ENCODE results near the gene AUH.

The AUH gene

GRCh38 chr9:91336786-91337185, 24.9 kb downstream of the AUH start:
- DNase-seq (ENCODE audit: low spot score): no peak

GRCh38 chr9:91334053-91334452, 27.7 kb downstream of the AUH start:
- no peak for DNase-seq (ENCODE audit: low spot score)

- DNase-seq (ENCODE audit: low spot score): no peak
Observed at GRCh38 chr9:91333551-91333950, 28.2 kb downstream of the AUH start.

DNA sequence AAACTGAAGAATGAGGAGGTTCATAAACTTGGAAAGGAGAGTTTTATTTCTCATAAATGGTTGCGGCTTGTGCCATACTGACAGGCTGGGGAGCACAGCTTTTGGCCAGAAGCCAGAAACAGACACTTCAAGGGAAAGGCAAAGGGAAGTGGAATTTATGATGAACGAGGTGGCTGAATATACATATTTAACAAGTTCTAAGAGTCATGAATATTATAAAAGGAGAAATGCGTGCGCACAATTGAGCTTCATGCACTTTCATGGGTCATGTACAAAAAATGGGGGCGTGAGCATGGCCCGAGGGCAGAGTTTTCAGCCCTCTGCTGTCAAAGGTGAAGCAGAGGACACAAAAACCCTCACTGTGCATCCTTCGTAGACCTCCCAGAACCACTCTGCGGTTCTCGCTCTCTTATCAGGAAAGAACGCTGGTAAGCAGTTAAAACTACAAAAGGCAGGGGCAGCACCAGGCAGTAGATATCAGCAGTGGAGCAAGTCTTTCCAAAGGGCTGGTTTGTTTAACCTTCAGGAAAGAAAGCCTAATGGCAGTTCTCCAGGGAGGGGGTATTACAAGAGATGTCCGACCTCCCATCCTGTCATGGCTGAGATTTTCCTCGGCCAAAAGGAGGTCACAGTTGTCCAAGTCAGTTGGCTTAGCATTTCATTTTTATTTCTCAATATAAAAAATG, 29.0 kb downstream of the AUH start:
- no peak for DNase-seq (ENCODE audit: low spot score)

- DNase-seq (ENCODE audit: low spot score): no peak
Observed at GRCh38 chr9:91331849-91332248, 29.9 kb downstream of the AUH start.

DNA sequence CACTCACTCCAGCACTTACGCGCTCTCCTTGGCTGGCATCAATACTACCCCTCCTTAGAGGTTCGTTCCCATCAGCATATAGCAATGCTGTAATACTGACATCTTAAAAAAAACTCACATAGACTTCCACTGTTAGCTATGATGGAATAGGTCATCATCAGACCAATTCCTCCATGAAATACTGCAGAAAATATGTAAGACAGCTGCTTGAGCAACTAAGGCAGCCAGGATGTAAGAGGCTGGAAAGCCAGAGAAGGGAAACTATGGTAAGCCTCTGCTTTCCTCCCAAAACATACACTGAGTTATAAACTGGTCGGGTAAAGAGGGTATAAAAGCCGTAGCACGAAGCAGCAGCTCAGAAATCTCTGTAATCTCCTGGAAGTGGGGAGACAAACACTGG, 33.5 kb downstream of the AUH start:
- no peak for DNase-seq (ENCODE audit: low spot score)

DNA sequence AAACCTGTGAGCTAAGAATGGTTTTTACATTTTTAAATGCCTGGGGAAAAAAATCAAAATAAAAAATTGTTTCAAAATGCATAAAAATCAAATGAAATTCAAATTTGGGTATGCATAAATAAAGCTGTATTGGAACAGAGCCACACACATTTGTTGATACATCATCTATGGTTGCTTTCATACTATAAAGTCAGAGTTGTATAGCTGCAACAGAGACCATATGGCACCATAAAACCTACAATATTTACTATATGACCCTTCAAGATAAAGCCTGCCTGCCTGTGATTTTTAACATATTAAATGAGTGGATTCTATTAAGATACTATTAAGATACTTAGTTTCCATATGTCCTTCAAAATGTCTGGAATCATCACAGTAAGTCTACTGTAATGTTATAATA, 40.0 kb downstream of the AUH start:
- DNase-seq (ENCODE audit: low spot score): no peak

DNA sequence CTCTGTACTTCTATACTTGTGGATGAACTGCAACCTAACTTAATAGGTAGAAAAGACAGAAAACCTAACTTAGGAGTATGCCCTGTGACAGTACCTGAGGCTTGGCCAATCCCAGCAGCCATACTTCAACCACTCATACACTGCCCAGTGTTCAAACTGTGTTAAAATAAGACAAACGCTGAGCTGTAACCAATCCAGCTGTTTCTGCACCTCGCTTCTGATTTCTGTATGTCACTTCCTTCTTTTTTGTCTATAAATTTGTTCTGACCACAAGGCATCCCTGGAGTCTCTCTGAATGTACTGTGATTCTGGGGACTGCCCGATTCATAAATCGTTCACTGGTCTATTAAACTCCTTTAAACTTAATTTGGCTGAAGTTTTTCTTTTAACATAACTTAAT, 41.4 kb downstream of the AUH start:
- no peak for DNase-seq (ENCODE audit: low spot score)

DNA sequence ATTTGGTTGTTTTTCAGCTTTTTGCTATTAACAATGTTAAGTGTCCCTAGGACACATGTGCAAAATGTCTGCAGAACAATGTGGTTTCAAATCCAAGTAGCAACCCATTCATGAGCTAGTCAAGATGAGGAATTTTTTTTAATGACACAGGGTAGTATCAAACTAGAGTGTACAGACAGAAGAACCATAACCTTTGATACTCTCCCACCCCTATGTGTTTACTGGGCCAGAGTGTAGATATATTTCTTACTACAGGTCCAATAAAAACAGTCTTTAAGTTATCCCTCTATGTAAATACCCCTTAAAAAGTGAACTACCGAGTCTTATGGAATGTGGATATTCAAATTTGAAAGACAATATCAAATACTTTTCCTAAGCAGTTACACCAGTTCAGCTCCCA, 45.6 kb downstream of the AUH start:
- DNase-seq (ENCODE audit: low spot score): no peak

DNA sequence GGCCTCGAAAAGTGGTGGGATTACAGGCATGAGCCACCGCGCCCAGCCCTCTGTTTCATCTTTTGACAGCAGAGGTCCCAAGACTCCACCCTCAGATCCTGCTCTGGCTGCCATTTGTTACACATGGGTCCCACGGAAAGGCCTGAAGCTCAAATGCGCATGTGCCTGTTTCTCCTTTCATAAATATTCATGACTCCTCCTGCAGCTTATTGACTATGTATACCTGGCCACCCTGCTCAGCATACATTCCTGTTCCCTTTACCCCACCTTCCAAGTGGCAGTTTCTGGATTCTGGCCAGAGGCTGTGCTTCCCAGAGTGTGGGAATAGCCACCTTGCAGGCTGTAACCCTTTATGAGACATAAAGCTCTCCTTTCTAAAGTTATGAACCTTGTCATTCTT, 46.5 kb downstream of the AUH start:
- no peak for DNase-seq (ENCODE audit: low spot score)

- DNase-seq (ENCODE audit: low spot score): no peak
Observed at GRCh38 chr9:91312717-91313325, 48.9 kb downstream of the AUH start.

GRCh38 chr9:91310037-91310436, 51.7 kb downstream of the AUH start:
- DNase-seq (ENCODE audit: low spot score): no peak

DNA sequence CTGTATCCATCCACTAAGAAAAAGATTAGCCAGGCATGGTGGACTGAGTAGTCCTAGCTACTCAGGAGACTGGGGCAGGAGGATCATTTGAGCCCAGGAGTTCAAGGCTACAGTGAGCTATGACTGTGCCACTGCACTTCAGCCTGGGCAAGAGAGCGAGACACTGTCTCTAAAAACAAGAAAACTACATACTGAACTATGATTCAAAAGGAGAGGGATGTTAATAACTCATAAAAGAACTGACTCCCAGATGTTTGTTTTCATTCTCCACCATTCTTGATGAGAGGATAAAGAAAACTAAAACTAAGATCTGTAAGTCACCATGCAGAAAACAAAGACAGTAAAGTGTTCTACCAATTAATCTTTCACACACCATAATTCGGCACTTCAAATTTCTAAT, 53.5 kb downstream of the AUH start:
- DNase-seq (ENCODE audit: low spot score): no peak

DNA sequence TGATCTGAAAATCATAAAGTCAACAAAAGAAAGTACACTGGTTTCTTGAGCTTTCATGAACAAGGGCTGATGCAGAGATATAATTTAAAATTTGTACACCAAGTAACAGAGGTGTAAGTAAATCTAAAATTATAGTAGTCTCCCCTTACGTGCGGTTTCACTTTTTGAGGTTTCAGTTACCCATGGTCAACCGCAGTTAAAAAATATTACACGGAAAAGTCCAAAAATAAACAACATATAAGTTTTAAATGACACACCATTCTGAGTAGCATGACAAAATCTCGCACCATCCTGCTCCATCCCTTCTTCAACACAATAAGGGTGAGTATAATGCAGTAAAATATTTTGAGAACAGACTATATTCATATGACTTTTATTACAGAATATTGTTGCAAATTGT, 54.4 kb downstream of the AUH start:
- no peak for DNase-seq (ENCODE audit: low spot score)

GRCh38 chr9:91306296-91306630, 55.5 kb downstream of the AUH start:
- no peak for DNase-seq (ENCODE audit: low spot score)

- no peak for DNase-seq (ENCODE audit: low spot score)
Observed at GRCh38 chr9:91305596-91306295, 56.0 kb downstream of the AUH start.

GRCh38 chr9:91303741-91304415, 57.8 kb downstream of the AUH start:
- no peak for DNase-seq (ENCODE audit: low spot score)

GRCh38 chr9:91302831-91303230, 58.9 kb downstream of the AUH start:
- DNase-seq (ENCODE audit: low spot score): peak; percentile 76

DNA sequence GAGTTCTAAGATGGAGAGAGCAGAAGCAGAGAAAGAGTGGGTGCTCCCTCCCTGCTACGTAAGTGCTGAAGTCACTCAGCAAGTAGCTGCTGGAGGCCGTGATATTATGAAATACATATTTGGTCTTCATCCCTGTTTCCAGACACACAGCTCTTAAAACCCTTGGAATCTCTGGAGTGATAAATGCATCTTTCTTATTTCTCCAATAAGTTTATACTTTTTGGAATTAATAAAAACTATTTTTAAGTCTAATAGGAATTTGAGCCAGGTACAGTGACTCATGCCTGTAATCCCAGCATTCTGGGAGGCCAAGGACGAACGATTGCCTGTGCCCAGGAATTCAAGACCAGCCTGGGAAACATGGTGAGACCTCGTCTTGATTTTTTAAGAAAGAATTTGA, 60.6 kb downstream of the AUH start:
- peak; percentile 30 for DNase-seq (ENCODE audit: low spot score)

- peak; percentile 29 for DNase-seq (ENCODE audit: low spot score)
Observed at GRCh38 chr9:91298311-91298710, 63.4 kb downstream of the AUH start.

- DNase-seq (ENCODE audit: low spot score): no peak
Observed at GRCh38 chr9:91297306-91297705, 64.4 kb downstream of the AUH start.

- DNase-seq (ENCODE audit: low spot score): no peak
Observed at GRCh38 chr9:91296354-91296753, 65.4 kb downstream of the AUH start.

- DNase-seq (ENCODE audit: low spot score): no peak
Observed at GRCh38 chr9:91295357-91295756, 66.4 kb downstream of the AUH start.

All from AG20443 (cell line).